HepG2 (cell line): ENCODE measurements around the gene GLIS1. TPM values are rescaled to one million over a fixed set of nuclear protein-coding genes. Genes with fewer than 3 reads are reported as not detected.

Source experiments
- ATAC-seq: fragments of 200-7000 bp; cut with Tn5 transposase; 3 replicates; pipeline ENCODE4 v1.9.1; 2020; ENCODE audit warnings: mild to moderate bottlenecking, moderate library complexity
- BruUV-seq: library from RNA; stranded (reverse); fragments of 400-500 nt; replicated peaks from 2 replicates; lab custom pipeline; 2021; lab: Mats Ljungman, UMichigan
- CTCF ChIA-PET: fragments of 300-600 bp; formaldehyde crosslinking; extraction: SDS; loops from one replicate; lab custom pipeline; 2021; ENCODE audit warnings: low total read pairs, inconsistent platforms, low intra/inter-chr PET ratio; lab: Yijun Ruan, JAX
- POLR2A ChIA-PET: fragments of 350-600 bp; sonication (Branson Sonifier 250); formaldehyde crosslinking; loops from one replicate; lab custom pipeline; 2020; ENCODE audit warnings: antibody characterized with exemption, inconsistent platforms; lab: Yijun Ruan, JAX
- DNase-seq: peaks from one replicate; pipeline ENCODE4 v3.0.0-alpha.2; 2015; ENCODE audit warnings: low spot score
- FAIRE-seq: peaks from 3 replicates; lab custom pipeline; 2011; peaks lifted over from hg19 to GRCh38; lab: Jason Lieb, UNC
- H2AFZ ChIP-seq: one replicate; pipeline ENCODE4 v1.6.1; 2011; ENCODE audit warnings: low read length, inconsistent platforms
- H3K27ac ChIP-seq: fragments of 300-600 bp; 3 replicates; pipeline ENCODE4 v1.8.0; 2011; ENCODE audit warnings: mixed run types, mild to moderate bottlenecking, mixed read lengths, low read length, inconsistent platforms; ENCODE audit not compliant: insufficient read depth; ENCODE audit errors: extremely low read length
- H3K27me3 ChIP-seq, 2 experiments: fragments of 200-600 bp in 1 of 2; 2 replicates in 1 of 2; 3 replicates in 1 of 2; pipeline versions ENCODE4 v1.6.0 to v1.8.0; 2011; ENCODE audit warnings: low read length in 2 of 2, mild to moderate bottlenecking in 2 of 2, moderate library complexity in 2 of 2, inconsistent platforms in 1 of 2; ENCODE audit not compliant: insufficient read depth in 2 of 2, control insufficient read depth in 1 of 2
- H3K36me3 ChIP-seq, 2 experiments: fragments of 200-600 bp in 1 of 2; replicated peaks in 1 of 2; 2 replicates in 1 of 2; 3 replicates in 1 of 2; pipeline versions ENCODE4 v1.5.1 to v1.8.0; 2011; ENCODE audit warnings: low read length in 2 of 2, inconsistent platforms in 1 of 2; ENCODE audit not compliant: insufficient read depth in 2 of 2, control insufficient read depth in 1 of 2
- H3K4me1 ChIP-seq: 2 replicates; pipeline ENCODE4 v1.5.1; 2012; ENCODE audit warnings: low read length, inconsistent platforms; ENCODE audit not compliant: insufficient read depth
- H3K4me2 ChIP-seq: 2 replicates; pipeline ENCODE4 v1.6.0; 2011; ENCODE audit warnings: low read depth, low read length, inconsistent platforms
- H3K4me3 ChIP-seq, 3 experiments: fragments of 200-600 bp in 1 of 3; sonication (generic), shearing (Covaris generic) in 1 of 3; replicated peaks in 1 of 3; 2 replicates each; pipeline ENCODE4 v1.5.1; 2011 to 2016; ENCODE audit warnings: low read length in 3 of 3, inconsistent platforms in 2 of 3, low read depth in 2 of 3, mild to moderate bottlenecking in 2 of 3, control low read depth in 1 of 3, mixed read lengths in 1 of 3; ENCODE audit not compliant: insufficient read depth in 1 of 3
- H3K79me2 ChIP-seq: one replicate; pipeline ENCODE4 v1.6.1; 2011; ENCODE audit warnings: low read length, inconsistent platforms; ENCODE audit not compliant: insufficient read depth
- H3K9ac ChIP-seq: 2 replicates; pipeline ENCODE4 v1.6.0; 2011; ENCODE audit warnings: mild to moderate bottlenecking, low read depth, low read length, inconsistent platforms; ENCODE audit not compliant: insufficient read depth
- H3K9me3 ChIP-seq: 2 replicates; pipeline ENCODE4 v1.5.1; 2012; ENCODE audit warnings: mild to moderate bottlenecking, low read length
- H4K20me1 ChIP-seq: 2 replicates; pipeline ENCODE4 v1.6.0; 2011; ENCODE audit warnings: inconsistent platforms, mild to moderate bottlenecking, low read length, moderate library complexity; ENCODE audit not compliant: insufficient read depth
- ATF2 ChIP-seq: sonication (generic); formaldehyde crosslinking; IDR thresholded peaks from 2 replicates; pipeline ENCODE4 v1.4.0; 2020; ENCODE audit warnings: missing genetic modification reagents
- FOSL2 ChIP-seq: sonication (generic); formaldehyde crosslinking; IDR thresholded peaks from 2 replicates; pipeline ENCODE4 v1.4.0; 2020; ENCODE audit warnings: missing genetic modification reagents
- GRHL1 ChIP-seq: sonication (generic); formaldehyde crosslinking; conservative IDR thresholded peaks from 2 replicates; pipeline ENCODE4 v1.8.0; 2022; ENCODE audit warnings: missing genetic modification reagents
- KAT8 ChIP-seq: IDR thresholded peaks from 2 replicates; pipeline ENCODE4 v1.6.1; 2016; ENCODE audit warnings: missing genetic modification reagents, missing compliant biosample characterization
- RFXAP ChIP-seq: sonication (generic); formaldehyde crosslinking; IDR thresholded peaks from 2 replicates; pipeline ENCODE4 v1.4.0; 2020; ENCODE audit warnings: missing genetic modification reagents, borderline replicate concordance
- SAP130 ChIP-seq: IDR thresholded peaks from 2 replicates; pipeline ENCODE4 v1.6.1; 2016; ENCODE audit warnings: low read depth
- ZEB1 ChIP-seq: IDR thresholded peaks from 2 replicates; pipeline ENCODE4 v1.6.1; 2012; ENCODE audit warnings: mild to moderate bottlenecking, low read depth, inconsistent platforms; ENCODE audit not compliant: insufficient replicate concordance
- ZFP1 ChIP-seq: IDR thresholded peaks from 2 replicates; pipeline ENCODE4 v1.6.1; 2016
- ZNF143 ChIP-seq: sonication (generic); formaldehyde crosslinking; IDR thresholded peaks from 2 replicates; pipeline ENCODE4 v1.4.0; 2020; ENCODE audit warnings: missing genetic modification reagents
- ZNF207 ChIP-seq: fragments of 450-650 bp; IDR thresholded peaks from 2 replicates; pipeline ENCODE4 v1.6.1; 2016; ENCODE audit warnings: antibody characterized with exemption, borderline replicate concordance
- ZNF280B ChIP-seq: sonication (generic); formaldehyde crosslinking; IDR thresholded peaks from 2 replicates; pipeline ENCODE4 v1.5.0; 2020; ENCODE audit warnings: missing genetic modification reagents, mild to moderate bottlenecking, borderline replicate concordance
- ZNF281 ChIP-seq: sonication (generic); formaldehyde crosslinking; IDR thresholded peaks from 2 replicates; pipeline ENCODE4 v1.4.0; 2020; ENCODE audit warnings: missing genetic modification reagents, borderline replicate concordance
- ZNF354B ChIP-seq: sonication (generic); formaldehyde crosslinking; IDR thresholded peaks from 2 replicates; pipeline ENCODE4 v1.8.0; 2022; ENCODE audit warnings: mild to moderate bottlenecking, missing genetic modification reagents
- ZNF850 ChIP-seq: sonication (generic); formaldehyde crosslinking; conservative IDR thresholded peaks from 2 replicates; pipeline ENCODE4 v1.9.0; 2021; ENCODE audit warnings: mild to moderate bottlenecking, missing genetic modification reagents
- ZSCAN30 ChIP-seq: sonication (generic); formaldehyde crosslinking; IDR thresholded peaks from 2 replicates; pipeline ENCODE4 v1.5.0; 2020; ENCODE audit warnings: mild to moderate bottlenecking, missing genetic modification reagents
- WGBS: methylation state at CpG from one replicate; pipeline ENCODE4 v1.1.6; 2017; ENCODE audit warnings: low lambda C conversion rate; 5-methylcytosine and 5-hydroxymethylcytosine counted together
- in situ Hi-C: cut with HindIII; loops from 2 replicates; pipeline ENCODE4 v1.10.0; 2017; ENCODE audit warnings: low pct_unique_long_range_greater_than_20kb; ENCODE audit not compliant: extremely low pct_ligation_motif_present
- intact Hi-C: fragments of 100-400 bp; cut with micrococcal nuclease; formaldehyde crosslinking; loops from one replicate; pipeline ENCODE4 v1.10.0; 2022; ENCODE audit not compliant: unreplicated experiment
- polyA plus RNA-seq, 8 experiments: library from polyadenylated mRNA; depleted of rRNA in 3 of 8; stranded (reverse) in 7 of 8; unstranded in 1 of 8; fragments of >200 nt; fragmentation: Illumina TruSeq in 4 of 8; extraction: Trizol in 4 of 8; gene quantifications; 2 replicates each; pipeline versions ENCODE4 v1.2.1 to v1.2.3, GENCODE V29; 2011 to 2016; ENCODE audit warnings: low read depth in 4 of 8, missing spikeins in 1 of 8, mixed read lengths in 1 of 8; ENCODE audit not compliant: insufficient read depth in 1 of 8
- total RNA-seq, 5 experiments: library from RNA; depleted of rRNA; stranded (reverse); fragments of >200 nt; fragmentation: Illumina TruSeq; extraction: Trizol; gene quantifications; 2 replicates each; pipeline ENCODE4 v1.2.3, GENCODE V29; 2016; ENCODE audit warnings: low read depth in 1 of 5

The GLIS1 gene
- total and polyA plus RNA-seq, 2 of the 13 experiments (the other 11 are each of a cell fraction or from before 2014, with no cell fraction given) = 0.03 TPM; not detected in 1

GRCh38 chr1:53535226-53535625, 203.7 kb downstream of the GLIS1 start:
- Histone ChIP-seq H3K27ac (no peak overlapping the region), H3K79me2 (no peaks in the 10 kb centered on the region), H3K36me3 (no peaks in the 10 kb centered on the region), H3K9ac (no peak overlapping the region), H3K4me3 (no peak overlapping the region), H3K9me3 (no peaks in the 10 kb centered on the region), H2AFZ (no peak overlapping the region), H3K4me2 (no peak overlapping the region), H3K4me1 (no peaks in the 10 kb centered on the region), H3K27me3 (peaks cover 5 to 49% of the 10 kb centered on the region in 2 experiments), H4K20me1 (no peaks in the 10 kb centered on the region)
- no CpG with 5 or more reads among the region's 5 CpGs for WGBS
- intact Hi-C loops = no loop called here
- no peak for ATAC-seq
- BruUV-seq = no TSS peak
- in situ Hi-C loops = no loop called here
- TF ChIP-seq RFXAP (CRISPR knock-in tag) (no peak), ZNF207 (no peak), ZFP1 (CRISPR knock-in tag) (no peak), ZNF280B (CRISPR knock-in tag) (no peak), FOSL2 (CRISPR knock-in tag) (no peak), ZNF281 (CRISPR knock-in tag) (no peak), KAT8 (no peak), ZEB1 (no peak), GRHL1 (CRISPR knock-in tag) (no peak), SAP130 (no peak), ZSCAN30 (CRISPR knock-in tag) (no peak), ZNF143 (CRISPR knock-in tag) (no peak), ATF2 (CRISPR knock-in tag) (no peak), ZNF354B (CRISPR knock-in tag) (no peak), ZNF850 (no peak)
- DNase-seq = no peak
- ChIA-PET POLR2A (no interaction called here), CTCF (no interaction called here)
- FAIRE-seq = no peak
